ENCODE measurements around the gene NME3.

The NME3 gene

DNA sequence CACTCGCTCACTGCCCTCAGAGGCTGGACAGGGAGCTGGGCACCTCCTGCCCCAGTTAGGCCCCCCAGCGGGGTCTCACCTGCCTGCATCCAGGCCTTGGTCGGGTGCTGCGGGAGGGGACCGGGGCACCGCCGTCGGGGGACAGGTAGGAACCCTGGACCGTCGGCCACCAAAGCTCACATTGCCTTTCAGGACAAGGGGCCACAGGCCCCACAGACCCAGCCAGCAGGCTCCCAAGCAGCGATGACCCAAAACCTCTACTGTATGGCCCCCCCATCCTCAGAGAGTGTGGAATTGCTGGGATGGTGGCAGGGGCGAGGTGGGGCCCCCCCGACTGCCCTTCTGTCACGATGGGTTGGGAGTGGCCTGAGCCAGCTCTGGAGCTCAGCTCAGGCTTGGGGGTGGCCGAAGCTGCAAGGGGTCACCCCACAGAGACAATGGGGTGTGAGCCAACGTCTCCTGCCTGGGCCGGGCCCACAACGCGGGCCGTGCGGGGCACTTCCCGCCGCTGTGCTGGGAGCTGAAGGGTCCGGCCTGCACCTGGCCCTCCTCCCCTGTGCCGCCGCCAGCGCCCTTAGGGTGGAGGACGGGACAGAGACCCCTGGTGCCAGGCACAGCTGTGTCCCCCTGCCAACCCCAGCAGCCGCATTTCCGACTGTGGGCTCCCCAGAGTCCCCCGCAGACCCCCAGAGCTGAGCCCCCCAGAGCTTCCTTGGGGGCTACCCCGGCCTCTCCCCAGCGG lies 21.7 kb upstream of the NME3 start:
- no peak for DNase-seq

DNA sequence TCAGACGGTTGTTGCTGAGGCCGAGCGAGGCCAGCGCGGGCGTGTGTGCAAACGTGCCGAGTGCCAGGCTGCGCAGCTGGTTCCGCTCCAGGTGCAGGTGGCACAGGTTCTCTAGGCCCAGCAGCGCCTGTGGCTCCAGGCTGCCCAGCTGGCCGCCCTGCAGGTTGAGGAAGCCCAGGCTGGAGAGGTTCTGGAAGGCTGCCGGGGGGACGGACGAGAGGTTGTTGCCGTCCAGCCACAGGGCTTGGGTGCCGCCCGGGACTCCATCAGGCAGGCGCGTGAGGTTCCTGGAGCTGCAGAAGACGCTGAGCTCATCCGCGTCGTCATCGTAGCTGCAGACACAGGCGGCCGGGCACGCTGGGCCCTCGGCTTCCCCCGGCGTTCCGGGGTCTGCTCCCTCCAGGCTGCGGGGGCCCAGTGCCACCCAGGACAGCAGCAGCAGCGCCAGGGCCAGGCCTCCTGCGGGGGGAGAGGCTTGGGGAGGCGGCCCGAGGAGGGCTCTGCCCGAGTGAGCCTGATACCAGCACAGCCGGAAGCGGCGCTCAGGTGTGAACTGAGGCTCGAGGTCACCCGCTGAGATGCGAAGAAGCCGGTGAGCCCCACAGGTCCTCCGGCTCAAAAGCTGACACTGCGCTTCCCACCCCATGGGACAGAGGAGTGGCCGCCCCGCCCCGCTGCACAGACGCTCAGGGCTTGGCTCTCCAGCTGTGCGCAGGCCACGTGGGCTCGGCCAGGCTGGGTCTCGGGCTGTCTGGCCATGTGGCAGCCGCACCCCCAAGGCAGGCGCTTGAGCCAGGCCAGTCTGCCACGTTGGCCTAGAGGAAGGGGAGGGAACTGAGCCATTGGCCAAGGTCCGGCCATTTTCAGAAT lies 20.8 kb upstream of the NME3 start:
- no peak for DNase-seq

- DNase-seq = no peak
These were observed 20.1 kb upstream of the NME3 start for GRCh38 chr16:1791256-1791942.

- DNase-seq = no peak
These were observed 19.4 kb upstream of the NME3 start for GRCh38 chr16:1790611-1791255.

DNA sequence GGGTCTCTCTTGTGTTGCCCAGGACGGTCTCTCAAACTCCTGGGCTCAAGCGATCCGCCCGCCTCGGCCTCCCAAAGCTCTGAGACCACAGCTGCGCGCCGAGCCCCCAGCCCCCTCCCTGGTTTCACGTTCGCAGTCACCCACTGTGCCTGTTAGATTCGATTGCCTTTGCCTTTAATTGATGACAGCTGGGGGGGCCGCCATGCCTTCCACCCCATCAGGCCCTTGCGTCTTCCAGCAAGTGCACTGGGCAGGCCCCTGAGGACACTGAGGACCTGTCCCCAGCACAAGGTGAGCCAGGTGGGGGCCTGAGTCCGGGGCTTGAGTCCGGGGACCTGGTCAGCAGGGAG lies 18.9 kb upstream of the NME3 start:
- DNase-seq = no peak

GRCh38 chr16:1789643-1790045 lies 18.3 kb upstream of the NME3 start:
- DNase-seq = no peak

DNA sequence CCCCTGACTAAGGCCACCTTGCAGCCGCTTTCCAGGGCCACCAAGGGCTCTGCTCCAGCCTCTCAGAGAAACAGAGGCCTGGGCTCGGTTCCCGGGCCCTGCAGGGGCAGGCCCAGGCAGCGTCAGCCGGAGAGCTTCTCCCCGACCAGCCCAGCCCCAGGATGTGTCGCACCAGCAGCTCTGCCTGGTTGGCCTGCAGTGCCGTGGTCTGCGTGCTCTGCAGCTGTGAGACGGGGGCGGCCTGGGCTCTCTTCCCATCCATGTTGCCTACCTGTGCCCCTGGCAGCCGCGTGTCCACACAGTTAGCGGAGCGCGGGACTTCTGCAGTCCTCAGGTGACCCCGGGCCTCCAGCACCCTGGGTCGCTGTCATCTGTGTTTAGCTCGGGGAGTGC lies 17.4 kb upstream of the NME3 start:
- no peak for DNase-seq

DNA sequence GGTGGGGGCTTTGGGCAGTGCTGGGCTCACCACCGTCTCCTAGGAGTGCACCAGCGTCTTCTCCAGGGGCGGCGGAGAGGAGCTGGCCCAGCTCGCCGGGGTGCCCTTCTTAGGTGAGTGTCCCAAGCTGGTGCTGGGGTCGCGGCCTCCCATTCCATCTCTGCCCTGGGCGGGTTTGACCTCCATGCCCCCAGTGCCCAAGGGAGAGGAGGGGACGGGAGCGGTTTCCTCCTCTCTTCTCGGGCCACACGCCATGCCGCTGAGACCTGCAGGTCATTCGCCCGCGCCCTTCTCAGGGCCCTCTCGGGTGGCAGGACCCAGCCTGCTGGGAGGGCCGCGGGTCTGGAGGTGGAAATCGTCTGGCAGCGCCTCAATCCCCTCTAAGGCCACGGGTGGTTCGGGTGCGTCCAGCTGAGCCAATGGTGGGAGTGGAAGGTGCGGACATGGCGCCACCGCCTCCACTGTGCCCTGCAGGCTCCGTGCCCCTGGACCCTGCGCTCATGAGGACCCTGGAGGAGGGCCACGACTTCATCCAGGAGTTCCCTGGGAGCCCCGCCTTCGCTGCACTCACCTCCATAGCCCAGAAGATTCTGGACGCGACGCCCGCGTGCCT lies 16.9 kb upstream of the NME3 start:
- DNase-seq = no peak

- no peak for DNase-seq
These were observed 16.2 kb upstream of the NME3 start for GRCh38 chr16:1787322-1788094.

DNA sequence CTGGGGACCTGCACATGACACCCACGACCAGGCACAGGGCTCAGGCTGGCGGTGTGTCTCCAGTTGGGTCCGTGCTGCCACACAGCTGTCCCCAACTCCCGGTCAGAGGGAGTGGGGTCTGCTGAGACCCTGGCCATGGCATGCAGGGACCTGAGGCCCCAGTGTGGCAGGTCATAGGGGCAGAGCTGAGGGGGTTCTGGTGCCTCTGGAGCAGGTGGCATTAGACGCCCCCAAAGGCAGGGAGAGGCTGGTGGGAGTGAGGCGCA lies 15.6 kb upstream of the NME3 start:
- DNase-seq = no peak

- DNase-seq = no peak
These were observed 15.1 kb upstream of the NME3 start for GRCh38 chr16:1786242-1787055.

DNA sequence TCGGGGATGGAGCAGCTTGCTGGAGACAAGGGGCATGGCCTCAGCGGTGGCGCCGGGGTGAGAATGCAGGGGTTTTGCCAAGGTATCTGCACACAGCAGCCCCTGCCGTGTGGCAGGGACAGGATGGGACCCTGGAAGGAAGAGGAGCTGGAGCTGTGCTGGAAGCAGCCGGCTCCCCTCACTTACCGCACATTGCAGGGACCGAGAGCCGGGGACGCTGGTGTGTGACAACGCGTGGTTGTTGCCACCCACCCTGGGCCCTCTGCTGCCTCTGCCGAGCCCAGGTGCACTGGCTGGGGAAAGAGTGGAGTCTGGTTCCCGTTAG lies 14.5 kb upstream of the NME3 start:
- no peak for DNase-seq

DNA sequence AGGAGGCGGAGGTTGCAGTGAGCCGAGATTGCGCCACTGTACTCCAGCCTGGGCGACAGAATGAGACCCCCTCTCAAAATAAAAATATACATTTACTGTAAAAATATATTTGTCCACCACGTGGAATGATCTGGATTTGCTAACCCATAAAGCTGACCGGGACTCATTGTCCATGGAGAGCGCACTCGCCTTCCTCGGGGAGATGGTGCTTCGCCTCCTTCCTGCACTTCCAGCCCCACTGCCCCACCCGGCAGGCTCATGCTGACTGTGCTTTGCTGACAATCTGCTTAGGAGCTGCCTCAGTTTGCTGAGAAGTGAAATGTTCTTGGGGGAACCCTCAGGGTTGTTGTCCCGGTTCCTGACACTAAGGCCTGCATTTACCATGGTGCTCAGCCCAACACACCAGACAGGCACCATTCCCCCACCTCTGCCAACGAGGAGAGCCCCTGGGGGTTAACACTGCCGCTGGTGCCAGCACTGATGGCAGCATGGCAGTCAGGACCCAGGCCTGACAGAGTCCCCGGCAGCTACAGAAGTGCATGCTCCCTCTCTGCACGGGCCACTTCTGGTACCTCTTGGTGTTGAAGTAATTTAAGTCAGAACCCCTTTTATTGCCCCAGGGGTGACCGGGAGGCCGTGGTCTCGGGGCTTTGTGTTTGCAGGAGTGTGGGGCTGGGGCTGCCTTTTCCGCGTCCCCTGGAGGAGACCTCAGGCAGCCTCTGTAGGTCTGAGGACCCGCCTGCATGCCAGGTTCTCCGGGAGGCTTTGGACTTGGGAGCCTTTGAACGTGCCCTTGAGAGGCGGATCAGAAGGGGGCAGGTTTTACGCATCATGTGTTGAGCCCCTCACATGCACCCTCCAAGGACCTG lies 13.9 kb upstream of the NME3 start:
- no peak for DNase-seq

DNA sequence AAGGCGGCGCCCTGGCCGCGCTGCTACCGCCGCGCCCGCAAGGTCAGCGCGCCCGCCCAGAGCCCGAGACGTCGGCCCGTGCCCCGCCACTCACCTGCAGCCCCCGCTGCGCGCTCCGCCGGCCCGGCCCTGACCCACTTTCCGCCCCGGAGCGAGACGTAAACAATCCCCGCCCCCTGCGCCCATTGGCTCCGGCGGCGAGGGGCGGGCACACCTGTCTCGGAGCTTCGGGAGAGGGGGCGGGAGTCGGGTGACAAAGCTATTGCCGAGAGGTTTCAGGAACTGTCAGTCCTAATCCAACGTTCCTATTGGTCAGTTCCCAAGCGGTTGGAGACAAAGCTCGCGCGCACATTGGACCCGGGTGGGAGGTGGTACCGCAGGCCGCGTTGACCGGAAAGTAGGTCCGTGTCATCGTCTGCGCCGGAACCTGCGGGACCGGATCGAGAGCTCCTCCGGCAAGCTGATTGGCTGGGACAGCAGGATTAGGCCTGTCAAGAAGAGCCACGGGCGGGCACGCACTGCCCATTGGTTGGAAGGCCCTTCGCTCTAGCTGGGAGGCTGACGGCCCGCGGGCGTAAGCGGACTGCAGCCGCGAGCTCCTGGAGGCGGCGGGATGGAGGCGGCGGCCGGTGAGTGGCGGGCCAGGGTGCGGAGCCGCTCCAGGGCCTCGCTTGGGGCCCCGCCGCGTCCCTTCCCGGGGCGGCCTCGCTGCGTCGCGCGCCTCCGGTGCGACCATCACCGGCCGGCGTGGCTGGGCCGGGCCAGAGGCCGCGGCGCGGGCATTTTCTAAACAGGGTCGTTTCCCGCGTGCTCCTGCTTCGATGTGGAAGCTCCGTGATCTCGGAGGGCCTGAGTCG lies 11.3 kb upstream of the NME3 start, which contains the start of the genes NUBP2 and SPSB3:
Gene NUBP2 (plus strand): TSS at position 553 of the 857 bp plus-strand sequence. CDS start 61 bp downstream, at position 614.
Gene SPSB3 (minus strand): TSS at position 164 of the 857 bp plus-strand sequence. CDS start 1,088 bp downstream, outside the sequence.
- DNase-seq = peak; percentile 96

- no peak for DNase-seq
These were observed 10.5 kb upstream of the NME3 start for GRCh38 chr16:1781758-1782407.

- DNase-seq = no peak
These were observed 9.9 kb upstream of the NME3 start for GRCh38 chr16:1781254-1781653.

- no peak for DNase-seq
These were observed 9.3 kb upstream of the NME3 start for GRCh38 chr16:1780677-1781072.

All from NCI-H1105 treated with DMSO at 0.1 percent for 48 hours (cell line).